ENCODE results near the gene ALDH1L2.
"Not testable (repeated sequence)": the region's sequence is repeated elsewhere in the genome, so short reads cannot be mapped to it uniquely, and the experiment has no call there.

The ALDH1L2 gene

DNA sequence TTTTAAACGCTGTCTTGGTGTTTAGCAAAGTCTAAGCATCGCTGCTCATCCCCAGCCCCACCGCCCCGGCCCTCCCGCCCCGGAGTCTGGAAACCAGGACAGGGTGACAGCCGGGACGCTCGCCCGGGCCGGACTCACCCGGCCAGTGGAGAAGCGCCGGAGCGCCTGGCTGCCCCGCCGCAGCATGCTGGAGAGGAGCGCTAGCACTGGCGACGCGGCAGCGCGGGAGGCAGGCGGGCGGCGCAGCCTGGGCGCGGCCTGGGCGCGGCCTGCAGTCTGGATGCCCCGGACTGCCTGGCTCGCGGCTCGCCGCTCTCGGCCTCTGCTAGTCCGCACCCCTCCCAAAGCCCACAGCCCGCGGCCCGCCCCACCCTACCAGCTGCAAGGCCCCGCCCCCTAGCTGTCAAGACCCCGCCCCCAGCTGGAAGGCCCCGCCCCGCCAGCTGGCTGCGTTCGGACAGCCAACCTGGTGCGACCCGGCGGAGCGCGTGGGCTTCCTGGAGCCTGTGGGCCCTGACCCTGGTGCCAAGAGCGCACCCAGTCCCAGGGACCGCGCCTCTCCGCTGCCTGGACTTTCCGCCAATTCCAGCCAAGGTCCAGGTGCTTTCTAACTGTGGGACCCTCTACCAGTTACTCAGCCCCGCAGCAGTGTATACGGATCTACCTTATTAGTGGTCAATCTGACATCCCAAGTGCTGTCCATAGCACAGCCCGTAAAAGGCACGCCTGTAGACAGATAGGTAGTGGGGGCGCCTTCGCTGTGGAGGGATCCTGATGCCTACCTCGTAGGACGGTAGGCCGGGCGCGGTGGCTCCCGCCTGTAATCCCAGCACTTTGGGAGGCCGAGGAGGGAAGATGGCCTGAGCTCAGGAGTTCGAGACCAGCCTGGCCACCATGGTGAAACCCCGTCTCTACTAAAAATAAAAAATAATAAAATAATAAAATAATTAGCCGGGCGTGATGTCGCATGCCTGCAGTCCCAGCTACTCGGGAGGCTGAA, at the start of gene ALDH1L2:
Gene ALDH1L2, minus strand, starts transcription at position 208 of the 1,000 bp plus-strand sequence. Its CDS starts 22 bp downstream, at position 186.
- peak; percentile 87 for DNase-seq

DNA sequence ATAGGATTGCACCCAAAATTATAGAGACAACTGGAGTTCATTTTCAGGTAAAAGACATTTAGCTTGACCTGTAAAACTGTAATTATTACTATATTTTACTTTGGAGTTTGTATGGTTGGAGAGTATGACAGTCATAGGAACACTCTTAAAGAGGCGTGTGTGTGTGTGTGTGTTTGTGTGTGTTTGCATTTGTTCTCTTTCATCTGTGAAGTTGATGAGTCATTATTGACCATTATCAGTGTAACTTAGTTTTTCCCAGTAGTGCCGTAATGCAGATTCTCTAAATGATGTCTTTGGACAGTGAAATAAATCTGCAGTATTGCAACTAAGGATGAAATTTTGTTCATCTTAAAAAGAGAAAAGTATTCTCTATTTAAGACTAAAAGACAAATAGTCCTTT, 36.3 kb upstream of the ALDH1L2 start:
- peak; percentile 30 for DNase-seq

DNA sequence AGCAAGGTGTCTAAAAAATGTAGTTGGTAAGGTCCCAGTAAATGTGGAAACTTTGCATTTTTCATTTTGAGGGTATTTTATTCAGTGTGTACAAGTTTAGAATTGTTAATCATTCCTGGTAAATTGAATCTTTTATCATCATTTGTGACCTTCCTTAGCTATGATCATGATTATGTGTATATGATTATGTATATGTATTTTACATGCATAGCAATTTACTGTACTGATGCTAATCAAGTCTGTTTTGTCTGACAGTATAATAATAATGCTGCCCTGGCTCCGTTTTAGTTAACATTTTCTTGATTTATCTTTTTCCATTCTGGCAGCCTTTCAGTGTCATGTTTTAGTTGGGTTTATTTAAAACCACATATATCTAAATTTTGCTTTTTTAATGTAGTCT, 32.7 kb upstream of the ALDH1L2 start:
- no peak for DNase-seq

DNA sequence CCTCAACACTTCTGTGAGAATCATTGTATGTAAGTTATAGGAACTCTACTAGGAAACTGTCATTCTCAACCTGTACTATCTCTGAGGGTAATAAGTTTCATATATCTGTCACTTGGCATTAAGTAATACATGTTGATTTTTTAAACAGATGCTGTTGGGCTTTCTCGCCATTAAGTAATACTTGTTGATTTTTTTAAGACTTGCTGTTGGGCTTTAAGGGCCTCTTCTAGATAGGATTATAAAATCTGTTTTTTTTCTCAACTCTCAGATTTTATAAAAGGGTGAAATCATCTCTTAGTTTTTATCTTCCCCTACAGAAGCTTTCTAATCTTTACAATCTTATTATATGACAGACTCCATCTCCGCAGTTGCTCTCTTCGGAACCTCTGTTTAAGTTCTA, 28.8 kb upstream of the ALDH1L2 start:
- no peak for DNase-seq

DNA sequence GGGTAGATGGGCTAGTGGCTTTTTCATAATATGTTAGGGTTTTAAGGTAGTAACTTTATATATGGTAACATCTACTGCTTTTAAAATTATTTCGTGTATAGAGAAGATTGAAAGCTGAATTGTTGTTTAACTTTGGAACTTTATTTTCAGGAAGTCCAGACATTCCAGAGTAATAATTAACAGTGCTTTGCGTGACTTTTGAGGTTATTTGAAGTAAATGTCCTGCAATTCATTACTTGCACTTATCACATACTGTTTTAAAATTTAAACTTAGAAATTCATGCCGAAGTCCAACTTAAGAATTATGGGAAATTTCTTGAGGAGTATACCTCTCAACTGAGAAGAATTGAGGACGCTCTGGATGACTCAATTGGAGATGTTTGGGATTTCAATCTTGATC, 26.6 kb upstream of the ALDH1L2 start:
- DNase-seq: no peak

DNA sequence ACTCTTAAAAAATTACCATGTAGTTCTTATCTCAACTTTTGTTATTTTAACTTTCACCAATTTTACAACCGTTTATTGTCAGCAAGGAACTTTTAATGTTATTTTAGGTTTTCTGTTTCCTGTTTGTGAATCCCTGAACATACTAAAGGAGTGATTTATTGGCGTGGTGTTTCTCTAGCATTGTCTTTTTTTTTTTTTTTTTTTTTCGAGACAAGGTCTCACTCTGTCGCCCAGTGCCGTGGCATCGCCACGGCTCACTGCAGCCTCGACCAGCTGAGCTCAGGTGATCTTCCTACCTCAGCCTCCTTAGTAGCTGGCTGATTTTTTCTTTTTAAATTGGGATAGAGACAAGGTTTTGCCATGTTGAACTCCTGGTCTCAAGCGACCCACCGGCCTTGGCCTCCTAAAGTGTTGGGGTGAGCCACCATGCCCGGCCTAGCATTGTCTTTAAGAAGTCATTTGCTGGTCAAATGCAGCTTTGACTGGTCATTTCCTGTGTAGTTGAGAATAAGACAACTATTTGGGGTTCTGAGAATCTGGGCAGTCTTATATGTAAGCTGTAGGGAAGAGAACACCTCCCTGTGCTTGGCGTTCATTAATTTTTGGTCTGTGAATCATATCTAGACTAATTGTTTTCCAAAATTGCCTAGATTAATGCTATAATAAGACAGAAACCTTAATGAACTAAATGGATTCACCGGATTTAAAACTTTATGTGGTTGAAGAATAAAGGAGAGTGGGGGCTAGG, 25.4 kb upstream of the ALDH1L2 start:
- DNase-seq: peak; percentile 22

DNA sequence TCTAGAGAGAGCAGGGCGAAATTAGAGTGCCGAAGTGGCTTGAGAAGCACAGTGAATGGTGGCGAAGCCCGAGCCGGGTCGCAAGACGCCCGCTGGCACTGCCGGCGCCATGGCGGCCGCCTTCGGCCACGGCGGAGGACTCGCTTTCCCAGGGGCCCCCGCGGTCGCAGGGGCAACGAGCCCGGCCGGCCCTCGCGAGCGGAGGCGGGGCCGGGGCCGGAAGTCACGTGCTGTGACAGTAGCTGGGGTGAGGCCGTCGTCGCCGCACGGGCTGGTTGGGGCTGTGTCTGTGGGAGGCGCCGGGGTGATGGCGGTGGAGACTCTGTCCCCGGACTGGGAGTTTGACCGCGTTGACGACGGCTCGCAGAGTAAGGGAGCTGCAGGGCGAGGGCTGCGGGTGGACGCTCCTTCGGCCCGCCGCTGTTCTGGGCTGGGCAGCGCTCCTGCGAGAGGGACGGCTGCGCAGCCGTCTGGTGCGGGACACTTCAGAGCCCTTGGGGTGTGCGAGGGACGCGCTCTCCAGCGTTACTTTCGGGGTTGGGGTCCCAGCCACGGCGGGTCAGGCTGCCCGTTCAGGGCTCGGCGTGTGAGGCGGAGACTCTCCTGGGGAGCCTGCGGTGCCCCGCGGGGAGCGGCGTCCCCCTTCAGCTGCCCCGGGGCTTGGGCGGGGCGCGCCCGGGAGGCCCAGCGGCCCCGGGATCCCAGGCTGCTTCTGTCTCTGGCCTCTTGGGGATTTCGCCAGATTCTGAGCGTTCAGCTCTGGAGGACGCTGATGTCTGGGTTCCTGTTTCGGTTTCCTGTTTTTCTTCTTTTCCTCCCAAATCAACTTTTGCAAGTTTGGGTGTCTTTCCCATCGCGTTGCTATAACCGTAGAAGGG, 23.5 kb upstream of the ALDH1L2 start, which contains the start of gene WASHC4:
Gene WASHC4, plus strand, starts transcription at position 238 of the 878 bp plus-strand sequence. Its CDS starts 70 bp downstream, at position 308.
- DNase-seq: peak; percentile 95

DNA sequence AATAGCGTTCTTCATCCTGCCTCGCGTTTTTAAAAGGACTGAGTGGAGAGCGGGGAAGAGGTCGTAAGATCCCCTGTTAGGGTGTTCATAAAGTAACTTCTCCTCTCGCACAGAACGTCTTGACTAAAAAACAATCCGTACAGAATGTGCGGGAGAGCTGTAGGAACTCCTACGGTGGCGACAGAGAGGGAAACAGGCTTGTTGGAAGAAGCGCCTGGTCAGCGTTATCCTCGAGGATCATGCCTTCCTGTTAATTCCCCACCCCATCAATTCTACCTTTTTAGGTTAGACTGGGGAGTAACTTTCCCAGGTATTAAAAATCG, 22.9 kb upstream of the ALDH1L2 start:
- DNase-seq: no peak

DNA sequence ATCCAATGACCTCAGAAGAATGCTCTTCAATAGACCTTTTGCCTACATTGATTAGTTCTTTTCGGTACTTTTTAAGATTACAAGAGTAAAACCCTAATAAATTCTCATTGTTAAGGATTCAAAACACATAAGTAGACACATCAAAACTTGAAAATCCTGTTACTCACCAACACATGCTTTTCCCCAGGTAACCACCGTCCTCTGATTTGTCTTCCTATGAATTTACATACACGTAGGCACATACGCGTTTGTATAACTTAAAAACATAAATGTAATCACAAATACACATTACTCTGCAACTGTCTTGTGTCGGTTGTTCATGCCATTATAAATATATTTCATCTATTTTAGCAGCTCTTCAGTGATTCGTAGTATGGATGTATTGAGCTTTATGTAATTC, 22.4 kb upstream of the ALDH1L2 start:
- no peak for DNase-seq

DNA sequence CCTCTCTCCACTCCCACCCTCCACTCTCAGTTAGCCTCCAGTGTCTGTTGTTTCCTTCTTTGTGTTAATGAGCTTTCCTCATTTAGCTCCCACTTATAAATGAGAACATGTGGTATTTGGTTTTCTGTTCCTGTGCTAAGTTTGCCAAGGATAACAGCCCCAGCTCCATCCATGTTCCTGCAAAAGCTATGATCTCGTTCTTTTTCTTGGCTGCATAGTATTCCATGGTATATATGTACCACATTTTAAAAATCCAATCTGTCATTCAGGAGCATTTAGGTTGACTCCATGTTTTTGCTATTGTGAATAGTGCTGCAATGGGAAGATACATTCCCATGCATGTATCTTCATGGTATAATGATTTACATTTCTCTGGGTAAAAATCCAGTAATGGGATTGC, 20.5 kb upstream of the ALDH1L2 start:
- DNase-seq: no peak

DNA sequence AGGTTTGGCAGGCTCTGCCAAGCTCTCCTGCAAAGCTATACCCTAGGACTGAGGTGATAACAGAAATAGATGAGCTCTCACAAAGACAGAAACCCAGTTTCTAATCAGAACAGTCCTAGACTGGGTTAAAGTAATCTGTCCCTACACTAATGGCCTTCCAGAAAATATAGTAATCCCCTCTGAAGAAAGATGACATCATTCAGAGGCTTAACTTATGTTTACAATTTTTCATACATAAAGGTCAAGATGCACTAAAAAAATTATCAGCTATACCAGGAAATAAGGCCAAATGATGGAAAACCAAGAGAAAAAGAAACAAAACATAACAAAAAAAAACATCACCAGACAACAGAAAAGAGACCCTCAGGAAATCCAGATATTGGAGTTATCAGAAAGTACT, 18.4 kb upstream of the ALDH1L2 start:
- no peak for DNase-seq

DNA sequence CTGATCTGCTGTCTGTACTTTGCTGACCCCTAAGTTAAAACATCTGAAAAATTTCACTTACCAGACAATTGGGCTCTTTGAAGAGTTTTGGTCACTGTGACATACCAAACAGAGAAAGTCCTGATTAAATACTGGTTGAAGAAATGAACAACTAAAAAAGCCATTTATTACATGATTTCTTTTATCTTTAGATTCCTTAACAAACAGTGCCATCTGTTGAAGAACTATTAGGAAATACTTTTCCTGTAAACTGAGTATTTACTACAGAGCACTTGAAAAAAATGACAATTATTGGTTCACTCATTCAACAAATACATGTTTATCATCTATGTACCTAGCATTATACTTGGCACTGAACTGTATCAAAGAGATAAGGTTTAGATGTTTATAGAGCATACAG, 16.7 kb upstream of the ALDH1L2 start:
- DNase-seq: peak; percentile 32

DNA sequence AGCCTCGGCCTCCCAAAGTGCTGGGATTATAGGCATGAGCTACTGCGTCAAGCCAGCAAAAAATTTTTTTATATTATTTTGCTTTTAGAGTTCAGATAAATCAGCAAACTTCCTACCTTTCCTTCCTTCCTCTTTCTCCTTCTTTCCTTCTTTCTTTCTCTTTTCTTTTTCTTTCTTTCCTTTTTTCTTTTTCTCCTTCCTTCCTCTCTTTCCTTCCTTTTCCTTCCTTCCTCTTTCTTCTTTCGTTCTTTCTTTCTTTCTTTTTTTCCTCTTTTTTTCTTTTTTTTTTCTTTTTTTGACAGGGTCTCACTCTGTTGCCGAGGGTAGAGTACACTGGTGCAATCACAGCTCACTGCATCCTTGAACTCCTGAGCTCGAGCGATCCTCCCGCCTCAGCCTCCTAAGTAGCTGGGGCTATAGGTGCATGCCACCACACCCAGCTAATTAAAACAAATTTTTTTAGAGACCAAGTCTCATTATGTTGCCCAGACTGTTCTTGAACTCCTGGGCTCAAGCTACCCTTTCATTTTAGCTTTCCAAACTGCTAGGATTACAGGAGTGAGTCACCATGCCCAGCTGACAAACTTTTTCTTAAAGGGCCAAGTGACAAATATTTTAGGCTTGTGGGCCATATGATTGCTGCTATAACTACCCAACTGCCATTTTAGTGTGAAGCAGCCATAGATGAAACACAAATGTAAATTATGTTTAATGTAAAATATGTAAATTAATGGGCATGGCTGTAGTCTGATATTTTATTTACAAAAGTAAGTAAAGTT, 16.1 kb upstream of the ALDH1L2 start:
- DNase-seq: no peak

DNA sequence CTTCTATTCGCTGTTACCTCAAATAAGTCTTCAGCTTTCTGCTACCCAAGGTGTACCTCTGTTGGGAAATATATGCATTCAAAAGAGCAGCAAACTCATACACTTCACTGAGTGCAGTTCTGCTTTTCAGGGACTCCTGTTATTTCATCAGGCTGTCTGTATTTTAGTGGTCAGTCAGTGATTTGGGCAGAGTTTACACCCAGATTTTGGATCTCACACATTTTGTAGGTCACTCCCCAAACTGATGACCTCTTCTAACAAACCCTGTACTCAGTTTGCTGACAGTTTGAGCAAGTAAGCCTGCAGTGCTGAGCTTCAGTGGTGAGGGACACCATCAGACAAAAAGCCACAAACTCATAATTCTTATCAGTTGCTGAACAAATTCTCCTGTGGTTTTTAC, 15.1 kb upstream of the ALDH1L2 start:
- DNase-seq: peak; percentile 60

DNA sequence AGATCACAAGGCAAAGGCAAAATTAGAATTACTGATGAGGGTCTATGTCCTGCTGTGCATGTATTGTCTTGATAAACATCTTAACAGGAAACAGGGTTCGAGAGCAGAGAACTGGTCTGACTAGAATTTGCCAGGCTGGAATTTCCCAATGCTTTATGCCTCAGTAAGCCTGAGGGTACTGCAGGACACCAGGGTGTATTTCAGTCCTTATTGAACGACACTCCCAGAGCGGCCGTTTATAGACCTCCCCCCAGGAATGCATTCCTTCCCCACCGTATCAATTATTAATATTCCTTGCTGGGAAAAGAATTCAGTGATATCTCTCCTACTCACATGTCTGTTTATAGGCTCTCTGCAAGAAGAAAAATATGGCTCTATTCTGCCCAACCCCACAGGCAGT, 11.1 kb upstream of the ALDH1L2 start:
- not testable (repeated sequence) for DNase-seq

DNA sequence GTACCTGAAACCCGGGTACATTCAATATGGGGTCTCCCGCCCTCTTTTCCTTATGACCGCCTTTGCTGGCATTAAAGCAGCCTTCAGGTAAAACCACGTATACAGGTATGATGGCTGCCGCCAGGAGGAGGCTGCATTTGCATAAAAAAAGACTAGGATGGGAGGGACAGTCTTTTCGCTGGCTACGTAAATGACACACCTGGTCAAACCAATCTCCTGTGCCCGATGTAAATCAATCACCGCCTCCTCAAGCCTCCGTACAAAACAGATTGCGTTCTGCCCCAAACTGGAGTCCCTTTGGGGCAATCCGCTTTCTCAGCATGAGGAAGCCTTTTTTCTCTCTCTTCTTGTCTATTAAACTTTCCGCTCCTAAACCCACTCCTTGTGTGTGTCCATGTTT, 8.1 kb upstream of the ALDH1L2 start:
- DNase-seq: no peak

DNA sequence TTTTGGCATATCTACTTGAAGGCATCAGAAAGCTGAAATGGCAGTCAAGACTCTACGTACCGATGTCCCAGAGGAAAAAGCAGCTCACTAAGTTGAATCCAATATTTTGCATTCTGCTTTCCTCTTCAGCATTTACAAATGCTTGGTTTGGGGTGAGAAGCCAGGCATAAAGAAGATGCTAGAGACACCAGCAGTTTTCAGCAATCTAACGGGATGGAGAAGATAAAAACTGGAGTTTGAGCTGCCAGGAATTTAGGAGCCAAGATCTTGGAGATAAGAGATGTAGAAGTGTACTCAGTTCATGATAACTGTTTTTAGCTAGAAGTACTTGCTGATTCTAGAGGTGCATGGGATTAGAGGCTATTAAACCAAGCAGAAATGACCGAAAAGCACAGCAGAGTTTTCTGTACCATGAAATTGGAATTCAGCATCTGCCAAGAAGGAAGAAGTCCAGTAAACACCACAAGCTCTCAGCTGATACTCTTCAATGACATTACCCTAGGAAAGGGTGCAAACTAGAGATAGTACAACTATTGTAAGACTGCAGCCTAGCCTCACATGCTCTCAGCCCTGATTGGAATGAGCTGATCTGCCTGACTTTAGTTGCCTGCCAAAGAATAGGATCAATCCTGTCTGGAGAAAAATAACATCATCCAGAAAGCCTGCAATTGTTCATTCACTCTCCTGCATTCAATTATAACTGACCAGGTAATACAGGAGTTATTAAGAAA, 7.4 kb upstream of the ALDH1L2 start:
- DNase-seq: no peak

DNA sequence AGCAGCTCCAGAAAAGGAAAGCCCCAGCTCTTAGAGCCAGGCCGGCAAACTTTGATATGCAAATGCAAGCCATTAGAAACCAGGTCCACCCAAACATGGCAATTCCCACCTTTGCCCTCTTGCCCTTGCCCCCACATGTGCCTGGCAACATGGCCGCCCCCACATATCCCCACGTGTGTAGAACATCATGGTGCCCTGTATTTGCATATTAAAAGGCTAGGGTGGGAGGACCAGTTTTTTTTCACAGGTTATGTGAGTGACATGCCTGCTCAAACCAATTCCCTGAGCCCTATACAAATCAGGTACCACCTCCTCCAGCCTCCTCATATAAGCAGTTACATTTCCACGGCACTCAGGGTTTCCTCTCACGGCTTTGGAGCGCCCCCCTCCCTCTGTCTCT, 6.1 kb upstream of the ALDH1L2 start:
- no peak for DNase-seq

DNA sequence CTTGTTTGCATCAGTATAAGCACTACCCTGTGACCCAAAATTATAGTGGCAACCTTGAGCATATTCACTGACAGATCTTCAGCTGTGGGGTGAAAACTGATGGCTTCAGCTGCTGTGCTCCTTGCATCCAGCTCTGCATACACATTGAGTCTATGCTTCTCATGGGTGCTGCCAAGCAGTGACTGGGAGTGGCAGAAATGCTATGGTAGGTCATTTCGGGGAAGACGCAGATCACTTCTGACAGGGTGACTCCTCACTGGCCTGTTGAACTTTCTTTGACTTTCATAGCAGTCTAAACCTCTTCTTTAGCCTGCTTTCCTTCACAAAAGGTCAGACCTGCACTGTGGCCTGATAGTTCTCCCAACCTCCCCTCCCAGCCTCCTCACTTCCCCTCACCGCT, 5.6 kb upstream of the ALDH1L2 start:
- no peak for DNase-seq

DNA sequence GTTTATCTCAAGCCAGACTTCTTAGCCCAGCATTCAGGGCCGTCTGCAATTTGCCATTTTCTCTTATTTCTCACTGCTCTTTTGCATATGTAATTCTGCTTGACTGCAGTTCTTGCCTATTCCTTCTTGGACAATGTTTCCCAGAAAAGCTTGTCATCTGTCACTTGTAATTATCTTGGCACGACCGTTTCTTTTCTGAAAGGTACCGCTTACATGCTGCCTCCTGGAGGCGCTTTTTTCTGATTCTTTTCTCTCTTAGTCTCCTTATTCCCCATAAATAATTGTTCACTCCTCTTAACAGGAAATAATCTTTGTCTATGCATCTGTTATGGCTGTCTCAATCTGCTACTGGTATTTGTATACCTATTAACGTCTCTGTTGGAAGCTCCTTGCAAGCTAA, 1.2 kb upstream of the ALDH1L2 start:
- DNase-seq: no peak

DNA sequence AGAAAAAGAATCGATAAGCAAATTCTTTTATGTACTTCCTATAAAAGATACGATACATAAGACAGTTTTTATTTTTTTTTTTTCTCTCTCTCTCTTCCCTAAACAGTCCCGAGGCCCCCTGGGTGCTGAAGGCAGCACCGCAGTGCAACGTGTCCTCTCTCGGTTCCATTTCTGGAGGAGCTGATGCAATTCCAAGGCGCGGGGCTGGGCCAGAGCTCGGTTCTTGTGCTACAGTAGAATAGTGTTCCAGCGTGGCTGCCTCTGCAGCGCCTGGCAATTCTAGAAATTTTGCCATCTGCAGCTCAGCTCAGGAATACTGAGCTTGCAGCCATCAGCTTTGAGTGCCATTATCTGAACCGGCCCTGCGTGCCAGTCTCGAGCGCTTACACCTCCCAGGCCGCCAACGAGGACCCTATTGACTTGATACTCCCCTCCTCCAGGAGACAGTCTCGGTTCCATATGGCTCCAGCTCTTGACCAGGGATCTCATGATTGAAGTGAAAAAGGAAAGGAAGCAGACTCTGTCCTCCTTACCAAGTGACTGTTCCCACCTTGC, 630 bp downstream of the ALDH1L2 start:
- DNase-seq: peak; percentile 27

Measured in hematopoietic multipotent progenitor cell treated with erythropoietin and hydrocortisone succinate and interleukin-3 and kit ligand, for 6 days (in vitro differentiated cells).